Breast epithelium (tissue), 4 donors: ENCODE measurements around the gene GALNT9. TPM values are rescaled to one million over a fixed set of nuclear protein-coding genes. Genes with fewer than 3 reads are reported as not detected.
"Not testable (repeated sequence)": the region's sequence is repeated elsewhere in the genome, so short reads cannot be mapped to it uniquely, and the experiment has no call there.

Experiments used
- DNase-seq, 2 donors: peaks; one replicate each; pipeline ENCODE4 v3.0.0-alpha.2; 2019; ENCODE audit warnings: low spot score in 2 of 2
- H3K27ac ChIP-seq, 2 donors: fragments of 200-600 bp; sonication (generic) in 1 of 2; one replicate each; pipeline ENCODE4 v1.5.1; 2016 to 2019; ENCODE audit warnings: mild to moderate bottlenecking in 1 of 2
- H3K27me3 ChIP-seq, 2 donors: fragments of 200-600 bp; sonication (generic) in 1 of 2; one replicate each; pipeline versions ENCODE4 v1.5.1 to v1.6.0; 2017 to 2019; ENCODE audit warnings: control low read depth in 1 of 2, mild to moderate bottlenecking in 1 of 2
- H3K36me3 ChIP-seq: fragments of 200-600 bp; one replicate; pipeline ENCODE4 v1.5.1; 2019
- H3K4me1 ChIP-seq, 2 donors: fragments of 200-600 bp; sonication (generic); one replicate each; pipeline ENCODE4 v1.5.1; 2016 to 2019; ENCODE audit warnings: control low read depth in 1 of 2
- H3K4me3 ChIP-seq, 3 donors: fragments of 200-600 bp; sonication (generic); 1 replicate in 2 of 3; 2 replicates in 1 of 3; pipeline ENCODE4 v1.5.1; 2016 to 2019; ENCODE audit warnings: mild to moderate bottlenecking in 3 of 3, moderate library complexity in 2 of 3
- H3K9me3 ChIP-seq, 2 donors: fragments of 200-600 bp; sonication (generic) in 1 of 2; one replicate each; pipeline ENCODE4 v1.5.1; 2016 to 2019; ENCODE audit warnings: control low read depth in 1 of 2
- POLR2A ChIP-seq: fragments of 450-650 bp; IDR thresholded peaks from one replicate; pipeline ENCODE4 v1.6.1; 2016; ENCODE audit warnings: antibody characterized with exemption, mild to moderate bottlenecking, moderate library complexity
- POLR2AphosphoS5 ChIP-seq, 3 donors: sonication (generic); formaldehyde crosslinking; IDR thresholded peaks; one replicate each; pipeline ENCODE4 v1.6.1; 2017; ENCODE audit warnings: antibody characterized with exemption in 3 of 3
- intact Hi-C: fragments of 100-400 bp; cut with DNase I; formaldehyde crosslinking; loops from one replicate; pipeline ENCODE4 v1.15.1; 2023; ENCODE audit warnings: low total_unique reads
- total RNA-seq, 3 donors: library from RNA; depleted of rRNA; stranded (reverse); fragments of >200 nt; gene quantifications; one replicate each; pipeline ENCODE4 v1.1.0, GENCODE V29; 2016
- TF ChIP-seq, protein P1 (sequence below), 3 donors: fragments of 450-650 bp; IDR thresholded peaks; one replicate each; pipeline ENCODE4 v1.5.1; 2016 to 2017; ENCODE audit warnings: antibody characterized with exemption in 3 of 3, mild to moderate bottlenecking in 3 of 3, moderate library complexity in 3 of 3

Gene GALNT9
- total RNA-seq, 3 donors from 2014 or later: 2.9 TPM; not detected in 2

DNA sequence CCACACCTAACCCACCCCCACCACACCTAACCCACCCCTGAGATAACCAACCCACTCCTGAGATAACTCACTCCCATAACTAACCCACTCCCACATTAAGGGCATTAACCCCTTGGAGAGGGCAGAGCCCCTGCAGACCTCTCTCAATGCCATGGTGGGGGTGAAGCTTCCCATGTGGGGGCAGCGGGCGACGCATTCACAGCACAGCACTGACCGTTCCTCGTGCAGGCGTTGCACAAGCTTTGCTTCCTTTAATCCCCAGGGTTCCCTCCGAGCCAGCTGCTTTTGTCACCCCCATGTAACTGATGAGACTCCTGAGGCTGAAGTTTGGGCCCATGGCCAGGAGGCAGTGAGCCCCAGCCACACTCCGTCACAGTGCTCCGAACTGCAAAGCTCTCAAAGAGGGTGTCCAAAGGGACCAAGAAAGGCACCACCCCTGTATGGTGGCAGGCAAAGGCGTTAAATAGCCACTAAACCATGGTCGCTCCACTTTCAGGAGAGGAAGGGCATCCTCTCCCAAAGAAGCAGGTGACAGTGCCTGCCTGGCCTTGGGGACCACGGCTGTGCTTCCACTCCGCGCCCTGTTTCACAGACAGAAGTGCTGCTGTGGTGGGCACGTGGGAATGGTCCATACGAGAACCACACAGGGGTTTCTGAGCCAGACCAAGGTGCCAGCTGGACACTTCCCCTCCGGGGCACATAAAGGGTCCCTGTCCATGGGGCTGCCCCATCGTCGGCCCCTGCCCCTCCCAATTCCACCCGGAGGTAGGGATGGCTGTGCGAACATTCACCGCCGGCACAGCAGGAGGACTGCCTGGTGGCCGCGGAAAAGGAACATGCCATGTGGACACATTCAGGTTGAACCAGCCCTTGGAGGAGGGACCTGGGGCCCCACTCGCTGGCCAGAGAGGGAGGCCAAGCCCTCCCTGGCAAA, 28.3 kb downstream of the GALNT9 start:
- Histone ChIP-seq H3K4me3 (no peak overlapping the region), H3K9me3 (no peaks in the 10 kb centered on the region), H3K36me3 (no peaks in the 10 kb centered on the region), H3K27ac (no peak overlapping the region), H3K4me1 (no peaks in the 10 kb centered on the region), H3K27me3 (peaks cover 0 to 40% of the 10 kb centered on the region in 2 donors)
- no peak for DNase-seq
- intact Hi-C loops: no loop called here
- TF ChIP-seq POLR2A (no peak), POLR2AphosphoS5 (IDR thresholded peaks at IDR 0.05) (no peak)
- TF ChIP-seq, protein P1, sequence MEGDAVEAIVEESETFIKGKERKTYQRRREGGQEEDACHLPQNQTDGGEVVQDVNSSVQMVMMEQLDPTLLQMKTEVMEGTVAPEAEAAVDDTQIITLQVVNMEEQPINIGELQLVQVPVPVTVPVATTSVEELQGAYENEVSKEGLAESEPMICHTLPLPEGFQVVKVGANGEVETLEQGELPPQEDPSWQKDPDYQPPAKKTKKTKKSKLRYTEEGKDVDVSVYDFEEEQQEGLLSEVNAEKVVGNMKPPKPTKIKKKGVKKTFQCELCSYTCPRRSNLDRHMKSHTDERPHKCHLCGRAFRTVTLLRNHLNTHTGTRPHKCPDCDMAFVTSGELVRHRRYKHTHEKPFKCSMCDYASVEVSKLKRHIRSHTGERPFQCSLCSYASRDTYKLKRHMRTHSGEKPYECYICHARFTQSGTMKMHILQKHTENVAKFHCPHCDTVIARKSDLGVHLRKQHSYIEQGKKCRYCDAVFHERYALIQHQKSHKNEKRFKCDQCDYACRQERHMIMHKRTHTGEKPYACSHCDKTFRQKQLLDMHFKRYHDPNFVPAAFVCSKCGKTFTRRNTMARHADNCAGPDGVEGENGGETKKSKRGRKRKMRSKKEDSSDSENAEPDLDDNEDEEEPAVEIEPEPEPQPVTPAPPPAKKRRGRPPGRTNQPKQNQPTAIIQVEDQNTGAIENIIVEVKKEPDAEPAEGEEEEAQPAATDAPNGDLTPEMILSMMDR (IDR thresholded peaks at IDR 0.05): no peak

DNA sequence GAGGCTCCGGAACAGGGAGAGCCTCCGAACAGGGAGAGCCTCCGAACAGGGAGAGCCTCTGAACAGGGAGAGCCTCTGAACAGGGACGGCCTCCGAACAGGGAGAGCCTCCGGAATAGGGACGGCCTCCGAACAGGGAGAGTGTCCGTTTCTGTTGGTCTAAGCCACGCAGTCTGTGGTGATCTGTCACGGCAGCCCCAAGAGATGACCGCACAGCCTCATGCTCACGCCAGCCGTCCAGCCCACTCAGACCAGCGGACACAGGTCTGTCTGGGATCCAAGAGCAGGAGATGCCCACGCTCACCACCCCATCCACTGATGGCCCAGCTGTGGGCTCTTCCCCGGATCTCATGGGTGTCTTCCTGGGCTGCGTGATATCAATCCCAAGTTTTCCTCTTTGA, 33.3 kb downstream of the GALNT9 start:
- no peaks in the 10 kb centered on the region for H3K36me3 ChIP-seq
- H3K27ac ChIP-seq: no peak overlapping the region
- intact Hi-C loops: no loop called here

DNA sequence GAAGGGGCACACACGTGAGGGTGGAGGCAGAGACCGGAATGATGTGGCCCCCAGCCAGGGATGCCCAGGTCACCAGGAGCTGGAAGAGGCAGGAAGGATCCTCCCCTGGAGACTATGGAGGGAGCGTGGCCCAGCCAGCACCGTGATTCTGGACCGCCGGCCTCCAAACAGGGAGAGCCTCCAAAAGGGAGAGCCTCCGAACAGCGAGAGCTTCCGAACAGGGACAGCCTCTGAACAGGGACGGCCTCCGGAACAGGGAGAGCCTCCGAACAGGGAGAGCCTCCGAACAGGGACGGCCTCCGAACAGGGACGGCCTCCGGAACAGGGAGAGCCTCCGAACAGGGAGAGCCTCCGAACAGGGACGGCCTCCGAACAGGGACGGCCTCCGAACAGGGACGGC, 33.8 kb downstream of the GALNT9 start:
- H3K27me3 ChIP-seq: peaks cover 0 to 53% of the 10 kb centered on the region in 2 donors

More for the DNA sequence above, 33.3 kb downstream of the GALNT9 start:
- Histone ChIP-seq H3K4me1 (no peaks in the 10 kb centered on the region), H3K9me3 (no peaks in the 10 kb centered on the region), H3K27me3 (peaks cover 0 to 57% of the 10 kb centered on the region in 2 donors), H3K4me3 (no peak overlapping the region)
- TF ChIP-seq POLR2AphosphoS5 (IDR thresholded peaks at IDR 0.05) (no peak), POLR2A (no peak)
- TF ChIP-seq, protein P1 (IDR thresholded peaks at IDR 0.05): no peak
- DNase-seq: no peak

DNA sequence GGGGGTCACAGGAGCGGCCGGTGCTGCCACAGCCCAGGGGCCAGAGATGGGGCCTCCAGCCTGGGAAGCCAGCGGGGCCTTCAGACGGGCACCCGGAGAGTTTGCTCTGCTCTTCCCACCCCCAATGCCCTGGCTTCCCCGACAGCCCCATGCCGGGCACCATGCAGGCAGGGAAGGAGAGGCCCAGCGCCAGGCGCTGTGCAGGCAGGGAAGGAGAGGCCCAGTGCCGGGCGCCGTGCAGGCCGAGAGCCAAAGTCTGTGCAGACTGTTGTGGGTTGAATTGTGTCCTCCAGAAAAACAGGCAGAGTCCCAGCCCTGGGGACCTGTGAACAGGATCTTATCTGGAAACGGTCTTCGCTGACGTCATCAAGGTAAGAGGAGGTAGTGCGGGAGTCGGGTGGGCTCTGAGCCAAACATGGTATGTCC, 34.3 kb downstream of the GALNT9 start:
- Histone ChIP-seq H3K4me3 (no peak overlapping the region), H3K27me3 (peaks cover 0 to 53% of the 10 kb centered on the region in 2 donors), H3K9me3 (no peaks in the 10 kb centered on the region), H3K36me3 (no peaks in the 10 kb centered on the region), H3K27ac (no peak overlapping the region), H3K4me1 (no peaks in the 10 kb centered on the region)
- no peak for DNase-seq
- intact Hi-C loops: no loop called here
- TF ChIP-seq, protein P1 (IDR thresholded peaks at IDR 0.05): no peak
- TF ChIP-seq POLR2AphosphoS5 (IDR thresholded peaks at IDR 0.05) (no peak), POLR2A (no peak)

More for the DNA sequence above, 33.8 kb downstream of the GALNT9 start:
- intact Hi-C loops, H3K9me3 ChIP-seq, H3K27ac ChIP-seq, H3K4me3 ChIP-seq, DNase-seq, H3K36me3 ChIP-seq, H3K4me1 ChIP-seq: not testable (repeated sequence)

DNA sequence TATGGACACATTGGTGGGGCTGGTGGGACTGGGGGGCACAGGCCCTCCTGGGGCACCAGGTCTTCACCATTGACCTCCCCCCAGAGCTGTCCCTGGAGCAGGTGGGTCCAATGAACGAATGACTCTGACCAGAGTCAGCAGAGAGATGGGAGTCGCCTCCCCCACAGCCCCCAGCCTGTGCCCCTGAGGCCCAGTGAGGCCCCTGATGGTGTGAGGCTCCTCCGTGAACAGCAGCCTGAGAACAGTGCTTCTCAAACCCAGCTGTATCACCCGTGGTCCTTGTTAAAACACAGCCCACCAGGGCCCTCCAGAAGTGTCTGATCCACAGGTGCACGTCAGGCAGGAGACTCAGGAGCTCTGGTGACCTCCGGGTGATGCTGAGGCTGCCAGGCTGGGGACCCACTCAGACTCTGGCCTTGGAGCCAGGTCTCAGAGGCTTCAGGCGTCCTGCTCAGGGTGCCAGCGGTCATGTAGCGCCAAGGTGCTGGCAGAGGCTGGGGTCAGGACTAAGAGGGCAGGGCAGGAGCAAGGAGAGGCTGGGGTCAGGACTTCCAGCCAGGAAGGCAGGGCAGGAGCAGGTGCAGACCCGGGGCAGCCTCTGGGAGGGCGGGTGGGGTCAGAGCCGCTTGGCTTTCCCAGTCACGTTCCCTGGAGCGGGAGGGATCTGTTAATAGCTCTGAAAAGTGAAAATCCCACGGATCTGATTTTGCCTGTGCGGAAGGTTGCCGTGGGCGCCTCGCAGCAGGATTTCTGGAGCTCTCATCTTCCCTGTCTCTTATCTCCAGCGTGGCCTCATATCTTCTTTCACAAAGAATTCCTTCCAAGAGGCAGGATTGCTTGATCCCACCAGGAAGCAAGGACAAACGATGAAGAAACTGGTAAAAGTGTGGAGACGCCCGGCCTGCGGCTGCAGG, 35.0 kb downstream of the GALNT9 start:
- Histone ChIP-seq H3K27me3 (peaks cover 0 to 59% of the 10 kb centered on the region in 2 donors), H3K36me3 (no peaks in the 10 kb centered on the region), H3K9me3 (no peaks in the 10 kb centered on the region), H3K4me1 (no peaks in the 10 kb centered on the region), H3K27ac (no peak overlapping the region), H3K4me3 (no peak overlapping the region)
- DNase-seq: no peak
- TF ChIP-seq POLR2A: no peak
- TF ChIP-seq POLR2AphosphoS5 (IDR thresholded peaks at IDR 0.05): no peak
- TF ChIP-seq, protein P1 (IDR thresholded peaks at IDR 0.05): no peak
- intact Hi-C loops: no loop called here
